RWPE1 (cell line): ENCODE measurements around the gene ATP6V1C2.
A peak's percentile ranks its signal among the peaks of the same experiment; 100 is the strongest.
"Not testable (repeated sequence)": the region's sequence is repeated elsewhere in the genome, so short reads cannot be mapped to it uniquely, and the experiment has no call there.

Experiments used
- CTCF ChIA-PET: fragments of 350-600 bp; sonication (Branson Sonifier 250); formaldehyde crosslinking; extraction: SDS; loops from one replicate; lab custom pipeline; 2021; lab: Yijun Ruan, JAX
- POLR2A ChIA-PET: fragments of 400-600 bp; formaldehyde crosslinking; extraction: SDS; loops from one replicate; lab custom pipeline; 2020; ENCODE audit warnings: antibody characterized with exemption; ENCODE audit not compliant: low non-redundant PET; lab: Yijun Ruan, JAX
- DNase-seq: peaks from one replicate; pipeline ENCODE4 v3.0.0; 2012; ENCODE audit warnings: low spot score
- H3K27ac ChIP-seq: fragments of 450-650 bp; 2 replicates; pipeline ENCODE4 v1.5.1; 2017
- CTCF ChIP-seq: fragments of 450-650 bp; conservative IDR thresholded peaks from 2 replicates; pipeline ENCODE4 v1.5.1; 2017; ENCODE audit warnings: low read depth, mild to moderate bottlenecking

The ATP6V1C2 gene

DNA sequence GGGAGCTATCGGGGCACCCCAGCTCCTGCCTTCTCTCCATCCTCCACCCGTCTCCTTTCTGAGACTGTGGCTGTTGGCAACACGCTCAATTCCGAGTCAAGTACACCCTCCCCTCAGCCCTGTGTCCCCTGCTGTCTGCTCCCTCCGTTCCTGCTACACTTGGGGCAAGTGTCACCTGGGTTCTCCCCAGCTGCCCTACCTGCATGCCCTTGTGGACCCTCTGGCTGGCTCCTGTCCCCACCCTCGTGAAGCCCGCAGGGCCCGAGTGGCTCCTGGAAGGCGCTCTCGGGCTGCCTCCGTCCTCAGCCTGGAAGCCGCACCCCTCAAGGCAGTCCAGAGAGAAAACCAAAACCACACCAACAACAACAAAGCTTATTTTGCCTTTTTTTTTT is 57.3 kb downstream of the ATP6V1C2 start:
- no peak for TF ChIP-seq CTCF
- ChIA-PET POLR2A (no interaction called here), CTCF (interaction anchor here (1.1 kb wide), 1 partner anchor 54 kb away, joined by 3 read pairs; no protein-coding TSS in a partner anchor)

DNA sequence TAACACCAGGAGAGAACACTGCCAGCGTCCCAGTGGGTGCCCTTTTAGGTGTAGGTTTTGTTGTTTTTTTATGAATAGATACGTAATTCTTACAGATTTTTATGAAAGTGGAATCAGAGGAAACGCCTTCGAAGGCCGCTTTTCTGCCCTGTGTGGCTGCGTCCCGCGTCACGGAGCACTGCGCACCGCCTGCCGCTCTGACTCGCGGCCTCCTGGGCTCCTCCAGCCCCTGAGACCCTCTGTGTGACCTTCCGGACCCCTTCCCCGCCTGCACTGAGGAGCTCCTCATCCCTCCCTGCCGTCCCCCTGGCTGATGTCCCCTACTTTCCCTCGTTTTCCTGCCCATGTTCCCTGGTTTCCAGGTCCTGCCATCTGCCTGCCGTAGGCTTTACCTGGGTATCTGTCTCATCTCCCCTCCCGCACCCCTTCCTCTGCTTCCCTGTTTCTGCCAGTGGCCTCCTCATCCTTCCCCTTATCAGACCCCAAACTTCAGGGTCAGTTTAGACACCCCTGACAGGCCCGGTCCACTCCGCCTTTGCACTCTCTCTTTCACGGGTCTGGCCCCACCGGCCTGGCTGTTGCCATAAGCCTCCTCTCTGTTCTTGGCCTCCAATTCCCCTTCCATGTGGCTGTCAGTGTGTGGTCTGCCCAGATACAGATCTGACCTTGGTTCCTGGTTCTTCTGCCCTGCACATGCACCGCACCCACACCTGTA is 58.5 kb downstream of the ATP6V1C2 start:
- ChIA-PET CTCF (no interaction called here), POLR2A (no interaction called here)
- no peak overlapping the region for H3K27ac ChIP-seq
- DNase-seq, result no peak
- no peak for TF ChIP-seq CTCF

More for the DNA sequence above, 57.3 kb downstream of the ATP6V1C2 start:
- H3K27ac ChIP-seq, result 0 out of 2 replicates have a peak overlapping the region, but pooled peaks have one; percentile 0
- DNase-seq, result no peak

GRCh38 chr2:10780491-10780820 is 59.0 kb downstream of the ATP6V1C2 start:
- CTCF ChIA-PET, result no interaction called here
- no peak for DNase-seq
- no peak overlapping the region for H3K27ac ChIP-seq
- POLR2A ChIA-PET, result no interaction called here
- no peak for TF ChIP-seq CTCF

DNA sequence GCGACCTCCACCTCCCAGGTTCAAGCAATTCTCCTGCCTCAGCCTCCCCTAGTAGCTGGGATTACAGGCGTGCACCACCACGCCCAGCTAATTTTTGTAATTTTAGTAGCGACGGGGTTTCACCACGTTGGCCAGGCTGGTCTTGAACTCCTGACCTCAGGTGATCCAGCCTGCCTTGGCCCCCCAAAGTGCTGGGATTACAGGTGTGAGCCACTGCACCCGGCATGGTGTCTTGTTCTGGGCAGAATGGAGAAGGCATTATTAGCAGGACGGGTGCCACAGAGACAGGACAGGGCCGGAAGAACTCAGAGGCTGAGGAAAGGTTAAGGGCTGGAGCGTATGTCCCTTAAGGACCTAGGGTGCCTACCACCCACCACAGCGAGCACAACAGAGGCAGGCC is 59.4 kb downstream of the ATP6V1C2 start:
- CTCF ChIA-PET, DNase-seq, POLR2A ChIA-PET, H3K27ac ChIP-seq: not testable (repeated sequence)

- no peak for DNase-seq
- ChIA-PET CTCF (interaction anchor here (0.6 kb wide), 2 partner anchors 51 to 199 kb away, joined by 3 to 4 read pairs; no protein-coding TSS in a partner anchor), POLR2A (no interaction called here)
- H3K27ac ChIP-seq, result no peak overlapping the region
- no peak for TF ChIP-seq CTCF
These were observed 60.3 kb downstream of the ATP6V1C2 start for GRCh38 chr2:10781746-10782145.

DNA sequence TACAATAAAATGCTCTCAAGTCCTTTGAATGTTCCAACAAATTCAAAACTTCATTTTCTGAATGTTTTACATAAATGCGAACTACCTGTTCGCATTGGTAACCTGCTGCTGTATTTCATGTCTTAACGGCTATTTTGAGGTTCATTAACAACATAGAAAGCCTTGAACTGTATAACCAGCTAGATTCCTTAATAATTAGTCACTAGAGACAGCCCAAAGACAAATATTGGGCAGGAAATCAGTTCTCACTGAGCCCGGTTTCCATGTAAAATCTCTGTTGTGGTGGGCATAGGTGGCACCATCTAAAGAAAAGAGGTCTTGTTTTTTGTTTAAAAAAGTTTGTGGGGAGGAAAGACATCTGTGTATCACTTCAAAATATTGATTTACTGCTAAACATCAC is 62.0 kb downstream of the ATP6V1C2 start:
- CTCF ChIA-PET, result interaction anchor here (0.6 kb wide), 1 partner anchor 75 kb away, joined by 3 read pairs; no protein-coding TSS in a partner anchor
- POLR2A ChIA-PET, result no interaction called here
- H3K27ac ChIP-seq, result no peak overlapping the region
- DNase-seq, result peak; percentile 33
- TF ChIP-seq CTCF, result no peak

- no peak overlapping the region for H3K27ac ChIP-seq
- DNase-seq, result no peak
- TF ChIP-seq CTCF, result no peak
- ChIA-PET POLR2A (no interaction called here), CTCF (interaction anchor here (0.7 kb wide), 1 partner anchor 246 kb away, joined by 4 read pairs; no protein-coding TSS in a partner anchor)
These were observed 63.3 kb downstream of the ATP6V1C2 start for GRCh38 chr2:10784719-10785118.
